WI38 (cell line): ENCODE results near the gene PRR13.
"Not testable (repeated sequence)": the region's sequence is repeated elsewhere in the genome, so short reads cannot be mapped to it uniquely, and the experiment has no call there.

ENCODE experiments used
- H3K4me3 ChIP-seq: 2 replicates; pipeline ENCODE4 v1.5.1; 2011; ENCODE audit warnings: low read depth, mild to moderate bottlenecking, control low read depth, low read length
- CTCF ChIP-seq: IDR thresholded peaks from 2 replicates; pipeline ENCODE4 v1.5.1; 2012; ENCODE audit warnings: low read depth, mild to moderate bottlenecking, control low read depth, low read length

PRR13 gene

GRCh38 chr12:53479331-53479730 is 37.8 kb downstream of the PRR13 start:
- no peak overlapping the region for H3K4me3 ChIP-seq
- no peak for TF ChIP-seq CTCF

GRCh38 chr12:53480491-53481442 is 39.2 kb downstream of the PRR13 start:
- no peak for TF ChIP-seq CTCF
- H3K4me3 ChIP-seq = no peak overlapping the region

GRCh38 chr12:53481458-53481857 is 39.9 kb downstream of the PRR13 start:
- not testable (repeated sequence) for H3K4me3 ChIP-seq

- H3K4me3 ChIP-seq = no peak overlapping the region
- no peak for TF ChIP-seq CTCF
Measured at GRCh38 chr12:53481939-53482586, 40.5 kb downstream of the PRR13 start.

GRCh38 chr12:53482626-53483168 is 41.2 kb downstream of the PRR13 start:
- no peak overlapping the region for H3K4me3 ChIP-seq
- no peak for TF ChIP-seq CTCF

GRCh38 chr12:53483225-53483978 is 41.9 kb downstream of the PRR13 start:
- H3K4me3 ChIP-seq = no peak overlapping the region
- TF ChIP-seq CTCF = no peak

GRCh38 chr12:53483979-53484377 is 42.4 kb downstream of the PRR13 start:
- no peak overlapping the region for H3K4me3 ChIP-seq
- no peak for TF ChIP-seq CTCF
